SK-N-SH treated with all-trans-retinoic acid at 6 μM for 48 hours (cell line): ENCODE measurements around the gene NEK11.

ENCODE experiments used
- TOX ChIP-seq: fragments of 250-450 bp; sonication (Bioruptor Pico); IDR thresholded peaks from 2 replicates; pipeline ENCODE4 v1.8.0; 2021; ENCODE audit warnings: mild to moderate bottlenecking, moderate library complexity, borderline replicate concordance
- ZFP3 ChIP-seq: fragments of 250-450 bp; sonication (Bioruptor Pico); IDR thresholded peaks from 2 replicates; pipeline ENCODE4 v1.5.0; 2020; ENCODE audit warnings: mild to moderate bottlenecking, moderate library complexity
- TF ChIP-seq, protein P1 (sequence below): fragments of 250-450 bp; sonication (Bioruptor Pico); IDR thresholded peaks from 2 replicates; pipeline ENCODE4 v1.8.0; 2021; ENCODE audit warnings: low read depth, mild to moderate bottlenecking, moderate library complexity, borderline replicate concordance

DNA sequence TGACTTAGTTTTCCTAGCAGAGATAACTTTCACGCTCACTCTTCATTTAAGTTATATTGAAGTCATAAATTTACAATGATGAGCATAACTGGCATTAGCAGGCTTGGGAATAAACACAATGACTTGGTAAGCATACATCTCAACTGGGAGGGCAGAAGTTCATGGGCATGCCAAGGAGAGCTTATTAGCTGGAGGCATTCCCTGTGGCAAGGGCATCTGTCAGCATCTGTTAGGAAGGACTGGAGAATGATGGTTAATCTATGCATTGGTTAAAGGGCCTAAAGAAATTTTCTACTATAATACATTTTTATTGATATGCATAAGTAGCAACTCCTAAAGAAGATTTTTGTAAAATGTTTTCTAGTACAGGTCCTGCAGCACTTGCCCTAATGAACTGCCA, 52.4 kb downstream of the NEK11 start:
- no peak for TF ChIP-seq ZFP3 (CRISPR knock-in tag)
- TF ChIP-seq TOX (CRISPR knock-in tag) = no peak
- TF ChIP-seq, protein P1, sequence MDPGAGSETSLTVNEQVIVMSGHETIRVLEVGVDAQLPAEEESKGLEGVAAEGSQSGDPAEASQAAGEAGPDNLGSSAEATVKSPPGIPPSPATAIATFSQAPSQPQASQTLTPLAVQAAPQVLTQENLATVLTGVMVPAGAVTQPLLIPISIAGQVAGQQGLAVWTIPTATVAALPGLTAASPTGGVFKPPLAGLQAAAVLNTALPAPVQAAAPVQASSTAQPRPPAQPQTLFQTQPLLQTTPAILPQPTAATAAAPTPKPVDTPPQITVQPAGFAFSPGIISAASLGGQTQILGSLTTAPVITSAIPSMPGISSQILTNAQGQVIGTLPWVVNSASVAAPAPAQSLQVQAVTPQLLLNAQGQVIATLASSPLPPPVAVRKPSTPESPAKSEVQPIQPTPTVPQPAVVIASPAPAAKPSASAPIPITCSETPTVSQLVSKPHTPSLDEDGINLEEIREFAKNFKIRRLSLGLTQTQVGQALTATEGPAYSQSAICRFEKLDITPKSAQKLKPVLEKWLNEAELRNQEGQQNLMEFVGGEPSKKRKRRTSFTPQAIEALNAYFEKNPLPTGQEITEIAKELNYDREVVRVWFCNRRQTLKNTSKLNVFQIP (CRISPR knock-in tag) = no peak
